ENCODE measurements around the gene ZFYVE26. TPM values are rescaled to one million over a fixed set of nuclear protein-coding genes. Genes with fewer than 3 reads are reported as not detected.

Gene ZFYVE26
- total RNA-seq, 4 donors from 2014 or later: 14.3 to 45.9 (median 28.2) TPM

GRCh38 chr14:67846029-67846610, 29.7 kb upstream of the ZFYVE26 start:
- Histone ChIP-seq H3K36me3 (no peaks in the 10 kb centered on the region), H3K9me3 (peaks cover 0 to 4% of the 10 kb centered on the region in 2 donors), H3K4me1 (no peaks in the 10 kb centered on the region), H3K27ac (no peak overlapping the region), H3K27me3 (no peaks in the 10 kb centered on the region), H3K4me3 (no peak overlapping the region)
- DNase-seq: no peak
- TF ChIP-seq POLR2A (IDR thresholded peaks at IDR 0.05): no peak
- TF ChIP-seq CTCF (IDR thresholded peaks at IDR 0.05): no peak
- intact Hi-C loops (cut with DNase I; ENCODE audit: low total_unique reads): no loop called here

GRCh38 chr14:67837011-67837624, 20.7 kb upstream of the ZFYVE26 start:
- intact Hi-C loops (cut with DNase I; ENCODE audit: low total_unique reads): no loop called here
- DNase-seq: peak in 1 of 2 donors; percentile 77
- TF ChIP-seq CTCF (IDR thresholded peaks at IDR 0.05) (peak; percentile 41 to 77 (median 62)), POLR2A (IDR thresholded peaks at IDR 0.05) (no peak)

GRCh38 chr14:67835596-67835995, 19.2 kb upstream of the ZFYVE26 start:
- TF ChIP-seq POLR2A (IDR thresholded peaks at IDR 0.05) (no peak), CTCF (IDR thresholded peaks at IDR 0.05) (no peak)
- intact Hi-C loops (cut with DNase I; ENCODE audit: low total_unique reads): no loop called here
- Histone ChIP-seq H3K4me3 (no peak overlapping the region), H3K27ac (no peak overlapping the region), H3K4me1 (no peaks in the 10 kb centered on the region), H3K36me3 (no peaks in the 10 kb centered on the region), H3K9me3 (no peaks in the 10 kb centered on the region), H3K27me3 (no peaks in the 10 kb centered on the region)
- no peak for DNase-seq

More at GRCh38 chr14:67837011-67837624, 20.7 kb upstream of the ZFYVE26 start:
- Histone ChIP-seq H3K36me3 (no peaks in the 10 kb centered on the region), H3K9me3 (no peaks in the 10 kb centered on the region), H3K27ac (no peak overlapping the region), H3K4me1 (no peaks in the 10 kb centered on the region), H3K27me3 (no peaks in the 10 kb centered on the region), H3K4me3 (no peak overlapping the region)

DNA sequence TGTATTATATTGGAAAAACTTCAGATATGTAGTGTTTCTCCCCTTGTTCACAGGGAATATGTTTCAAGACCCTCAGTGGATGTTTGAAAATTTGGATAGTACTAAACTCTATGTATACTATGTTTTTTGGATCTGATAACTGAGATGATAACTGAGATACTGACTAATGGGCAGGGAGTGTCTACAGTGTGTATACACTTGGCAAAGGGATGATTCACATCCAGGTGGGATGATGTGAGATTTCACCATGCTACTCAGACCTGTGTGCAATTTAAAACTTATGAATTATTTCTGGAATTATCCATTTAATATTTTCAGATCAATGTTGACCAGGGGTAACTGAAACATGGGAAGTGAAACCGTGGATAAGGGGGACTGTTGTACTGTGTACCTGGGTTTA, 17.0 kb upstream of the ZFYVE26 start:
- TF ChIP-seq CTCF (IDR thresholded peaks at IDR 0.05): no peak
- no peak for DNase-seq
- H3K4me3 ChIP-seq: no peak overlapping the region
- no peaks in the 10 kb centered on the region for H3K27me3 ChIP-seq
- no peaks in the 10 kb centered on the region for H3K36me3 ChIP-seq
- H3K4me1 ChIP-seq: no peaks in the 10 kb centered on the region
- no peaks in the 10 kb centered on the region for H3K9me3 ChIP-seq
- no peak overlapping the region for H3K27ac ChIP-seq
- intact Hi-C loops (cut with DNase I; ENCODE audit: low total_unique reads): no loop called here

- DNase-seq: no peak
- H3K36me3 ChIP-seq: no peaks in the 10 kb centered on the region
- H3K9me3 ChIP-seq: no peaks in the 10 kb centered on the region
- H3K4me3 ChIP-seq: no peak overlapping the region
- no peaks in the 10 kb centered on the region for H3K4me1 ChIP-seq
- intact Hi-C loops (cut with DNase I; ENCODE audit: low total_unique reads): no loop called here
- no peaks in the 10 kb centered on the region for H3K27me3 ChIP-seq
- TF ChIP-seq POLR2A (IDR thresholded peaks at IDR 0.05) (no peak), CTCF (IDR thresholded peaks at IDR 0.05) (no peak)
- H3K27ac ChIP-seq: no peak overlapping the region
Observed at GRCh38 chr14:67831113-67831512, 14.7 kb upstream of the ZFYVE26 start.

Measured in uterus (tissue), 4 donors.